Erythroblast (primary cell): Measurements from ENCODE around the gene LSM12.

Source experiments
- GATA1 ChIP-seq: IDR thresholded peaks from 2 replicates; pipeline ENCODE4 v1.6.1; 2011; ENCODE audit warnings: low read depth, mild to moderate bottlenecking, control low read depth, low read length, moderate library complexity
- POLR2A ChIP-seq: IDR thresholded peaks from 2 replicates; pipeline ENCODE4 v1.6.1; 2011; ENCODE audit warnings: mild to moderate bottlenecking, low read length

DNA sequence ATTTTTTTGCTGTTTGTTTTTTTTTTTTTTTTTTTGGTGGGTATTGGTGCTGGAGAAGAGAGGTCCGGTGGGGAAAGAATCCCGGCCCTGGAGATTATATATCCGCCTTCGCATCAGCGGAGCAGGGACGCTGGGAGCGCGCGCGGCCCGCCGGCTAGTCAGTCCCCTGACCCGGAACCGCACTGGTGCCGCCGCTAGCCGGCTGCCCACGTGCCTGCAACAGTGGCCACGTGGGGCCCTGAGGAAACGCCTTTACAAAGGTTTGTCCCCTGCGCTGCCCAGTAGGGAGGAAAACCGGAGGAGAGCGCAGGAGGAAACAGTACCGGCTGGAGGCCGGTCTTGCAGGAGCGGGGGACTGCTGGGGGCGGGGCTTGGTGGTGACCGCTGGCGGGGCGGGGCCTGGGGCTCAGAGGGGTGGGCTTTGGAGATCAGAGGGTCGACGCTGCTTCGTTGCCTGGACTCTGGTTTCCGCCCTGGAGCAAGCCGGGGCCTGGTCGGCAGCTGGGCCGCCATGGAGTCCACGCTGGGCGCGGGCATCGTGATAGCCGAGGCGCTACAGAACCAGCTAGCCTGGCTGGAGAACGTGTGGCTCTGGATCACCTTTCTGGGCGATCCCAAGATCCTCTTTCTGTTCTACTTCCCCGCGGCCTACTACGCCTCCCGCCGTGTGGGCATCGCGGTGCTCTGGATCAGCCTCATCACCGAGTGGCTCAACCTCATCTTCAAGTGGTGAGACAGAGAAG is 4.2 kb upstream of the LSM12 start, which contains the start of gene G6PC3:
- TF ChIP-seq POLR2A (peak; percentile 60), GATA1 (no peak)
